Endodermal cell (in vitro differentiated cells): Measurements from ENCODE around the gene DLX5. TPM values are rescaled to one million over a fixed set of nuclear protein-coding genes. Genes with fewer than 3 reads are reported as not detected.

Experiments
- DNase-seq: peaks from one replicate; pipeline ENCODE4 v3.0.0-alpha.2; 2017
- H3K27ac ChIP-seq: 2 replicates; pipeline ENCODE4 v1.5.1; 2013; ENCODE audit warnings: mild to moderate bottlenecking, low read depth, low read length, moderate library complexity
- H3K27me3 ChIP-seq: 2 replicates; pipeline ENCODE4 v1.6.1; 2013; ENCODE audit warnings: mild to moderate bottlenecking, low read length, moderate library complexity; ENCODE audit not compliant: insufficient read depth, control insufficient read depth, poor library complexity, severe bottlenecking
- H3K36me3 ChIP-seq: 2 replicates; pipeline ENCODE4 v1.7.0; 2013; ENCODE audit warnings: mild to moderate bottlenecking, low read length, moderate library complexity; ENCODE audit not compliant: control insufficient read depth, insufficient read depth
- H3K4me1 ChIP-seq: one replicate; pipeline ENCODE4 v1.7.0; 2013; ENCODE audit warnings: low read length; ENCODE audit not compliant: control insufficient read depth, insufficient read depth
- H3K4me3 ChIP-seq: 2 replicates; pipeline ENCODE4 v1.5.1; 2013; ENCODE audit warnings: mild to moderate bottlenecking, low read length, moderate library complexity
- H3K9ac ChIP-seq: 2 replicates; pipeline ENCODE4 v1.6.1; 2013; ENCODE audit warnings: mild to moderate bottlenecking, low read length, moderate library complexity; ENCODE audit not compliant: poor library complexity, severe bottlenecking; ENCODE audit errors: extremely low read depth
- H3K9me3 ChIP-seq: 2 replicates; pipeline ENCODE4 v1.6.1; 2013; ENCODE audit warnings: mild to moderate bottlenecking, low read length, moderate library complexity; ENCODE audit not compliant: control insufficient read depth
- H3K27ac Mint-ChIP-seq: 2 replicates; pipeline ENCODE4 v1.8.0; 2020; ENCODE audit warnings: mixed read lengths
- H3K27me3 Mint-ChIP-seq: 2 replicates; pipeline ENCODE4 v1.8.0; 2021; ENCODE audit warnings: mild to moderate bottlenecking, mixed read lengths; ENCODE audit not compliant: insufficient read depth
- H3K36me3 Mint-ChIP-seq: 2 replicates; pipeline ENCODE4 v1.8.0; 2020; ENCODE audit warnings: low read depth, mixed read lengths
- H3K4me1 Mint-ChIP-seq: 2 replicates; pipeline ENCODE4 v1.8.0; 2020; ENCODE audit warnings: mixed read lengths
- H3K4me3 Mint-ChIP-seq: 2 replicates; pipeline ENCODE4 v1.8.0; 2020; ENCODE audit warnings: mild to moderate bottlenecking, moderate library complexity, mixed read lengths
- H3K9me3 Mint-ChIP-seq: 2 replicates; pipeline ENCODE4 v1.8.0; 2020; ENCODE audit warnings: mild to moderate bottlenecking, mixed read lengths
- CTCF ChIP-seq: fragments of 200-600 bp; sonication (generic); conservative IDR thresholded peaks from 2 replicates; pipeline ENCODE4 v1.5.0; 2021; ENCODE audit warnings: antibody characterized with exemption, mild to moderate bottlenecking
- WGBS, 2 experiments: methylation state at CpG; one replicate each; pipeline versions ENCODE4 v1.1.5 to v1.1.7; 2013; ENCODE audit warnings: missing lambda C conversion rate in 2 of 2, mixed read lengths in 1 of 2; ENCODE audit not compliant: insufficient coverage in 1 of 2, insufficient read length in 1 of 2; 5-methylcytosine and 5-hydroxymethylcytosine counted together
- total RNA-seq, 2 donors: library from RNA; stranded (reverse); fragmentation: NEBNext Ultra II Directional in 1 of 2; extraction: Animal tissue kit (Norgen Biotek cat#: 25700) in 1 of 2; gene quantifications; 2 replicates in 1 of 2; 3 replicates in 1 of 2; pipeline ENCODE4 v1.2.1, GENCODE V29; 2021

Gene DLX5
- total RNA-seq, 2 donors from 2014 or later, result not detected

GRCh38 chr7:97009753-97010732 is 14.6 kb downstream of the DLX5 start:
- peak; percentile 65 for DNase-seq
- H3K36me3 ChIP-seq, result no peaks in the 10 kb centered on the region
- no peak overlapping the region for H3K4me3 Mint-ChIP-seq

GRCh38 chr7:97008275-97008917 is 16.2 kb downstream of the DLX5 start:
- H3K27ac ChIP-seq, result no peak overlapping the region
- WGBS, 2 experiments, result 0 to 51% methylated on average over 1 to 3 of the region's 3 CpGs
- H3K9ac ChIP-seq, result no peak overlapping the region
- H3K36me3 ChIP-seq, result no peaks in the 10 kb centered on the region
- H3K4me3 ChIP-seq, result no peak overlapping the region
- DNase-seq, result no peak
- no peak for TF ChIP-seq CTCF
- H3K4me1 ChIP-seq, result no peaks in the 10 kb centered on the region
- H3K27me3 ChIP-seq, result peaks cover 92% of the 10 kb centered on the region
- Mint-ChIP-seq H3K36me3 (no peaks in the 10 kb centered on the region), H3K4me1 (peaks cover 16% of the 10 kb centered on the region), H3K27ac (no peak overlapping the region), H3K27me3 (peaks cover 97% of the 10 kb centered on the region), H3K9me3 (no peaks in the 10 kb centered on the region), H3K4me3 (no peak overlapping the region)
- H3K9me3 ChIP-seq, result no peaks in the 10 kb centered on the region

More at GRCh38 chr7:97009753-97010732, 14.6 kb downstream of the DLX5 start:
- no peak overlapping the region for H3K27ac Mint-ChIP-seq
- peaks cover 97% of the 10 kb centered on the region for H3K27me3 Mint-ChIP-seq
- Histone ChIP-seq H3K9me3 (no peaks in the 10 kb centered on the region), H3K4me1 (no peaks in the 10 kb centered on the region), H3K27ac (no peak overlapping the region), H3K4me3 (no peak overlapping the region), H3K9ac (no peak overlapping the region), H3K27me3 (peaks cover 92% of the 10 kb centered on the region)
- H3K4me1 Mint-ChIP-seq, result peaks cover 16% of the 10 kb centered on the region
- no peak for TF ChIP-seq CTCF
- whole genome bisulfite sequencing, 2 experiments, result 5 to 9% methylated on average over 9 to 18 of the region's 18 CpGs
- no peaks in the 10 kb centered on the region for H3K36me3 Mint-ChIP-seq
- no peaks in the 10 kb centered on the region for H3K9me3 Mint-ChIP-seq

GRCh38 chr7:97007583-97007861 is 17.1 kb downstream of the DLX5 start:
- H3K27ac Mint-ChIP-seq, result no peak overlapping the region

More at GRCh38 chr7:97007583-97007861, 17.1 kb downstream of the DLX5 start:
- Mint-ChIP-seq H3K4me3 (peak overlapping the region; percentile 57), H3K27me3 (peaks cover 97% of the 10 kb centered on the region), H3K9me3 (no peaks in the 10 kb centered on the region), H3K4me1 (peaks cover 19% of the 10 kb centered on the region), H3K36me3 (no peaks in the 10 kb centered on the region)
- Histone ChIP-seq H3K9ac (no peak overlapping the region), H3K4me1 (no peaks in the 10 kb centered on the region), H3K9me3 (no peaks in the 10 kb centered on the region), H3K36me3 (no peaks in the 10 kb centered on the region), H3K27ac (no peak overlapping the region), H3K4me3 (peak overlapping the region; percentile 71), H3K27me3 (peaks cover 92% of the 10 kb centered on the region)
- WGBS, 2 experiments, result 5 to 15% methylated on average over 8 of the region's 8 CpGs
- no peak for TF ChIP-seq CTCF
- DNase-seq, result peak; percentile 49
